ENCODE data around the gene GAB2. TPM values are rescaled to one million over a fixed set of nuclear protein-coding genes. Genes with fewer than 3 reads are reported as not detected.
A peak's percentile ranks its signal among the peaks of the same experiment; 100 is the strongest.

GAB2 gene
- total RNA-seq, 4 donors from 2014 or later, result 18.0 to 42.4 (median 26.0) TPM

DNA sequence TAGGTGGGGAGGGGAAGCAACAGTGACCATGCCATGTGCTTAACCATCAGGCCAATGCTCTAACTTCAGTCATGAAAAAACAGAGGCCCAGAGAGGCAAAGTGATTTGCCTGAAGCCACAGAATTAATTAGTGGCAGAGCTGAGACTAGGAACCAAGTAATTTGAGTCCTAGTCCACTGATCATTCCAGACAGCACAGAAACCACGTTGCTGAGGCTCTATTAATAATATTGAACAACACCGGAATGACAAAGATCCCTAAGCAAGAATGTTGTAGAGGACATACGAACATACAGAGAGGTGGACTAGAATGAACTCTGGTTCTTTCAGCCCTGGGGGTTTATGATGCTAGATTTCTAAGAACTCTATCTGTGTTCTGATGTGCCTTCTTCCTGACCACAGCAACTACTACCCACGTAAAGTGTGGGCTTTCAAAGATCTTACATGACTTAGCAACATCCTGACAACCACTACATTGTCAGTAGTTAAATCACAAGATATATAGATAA is 92.3 kb downstream of the GAB2 start:
- TF ChIP-seq, protein P1, sequence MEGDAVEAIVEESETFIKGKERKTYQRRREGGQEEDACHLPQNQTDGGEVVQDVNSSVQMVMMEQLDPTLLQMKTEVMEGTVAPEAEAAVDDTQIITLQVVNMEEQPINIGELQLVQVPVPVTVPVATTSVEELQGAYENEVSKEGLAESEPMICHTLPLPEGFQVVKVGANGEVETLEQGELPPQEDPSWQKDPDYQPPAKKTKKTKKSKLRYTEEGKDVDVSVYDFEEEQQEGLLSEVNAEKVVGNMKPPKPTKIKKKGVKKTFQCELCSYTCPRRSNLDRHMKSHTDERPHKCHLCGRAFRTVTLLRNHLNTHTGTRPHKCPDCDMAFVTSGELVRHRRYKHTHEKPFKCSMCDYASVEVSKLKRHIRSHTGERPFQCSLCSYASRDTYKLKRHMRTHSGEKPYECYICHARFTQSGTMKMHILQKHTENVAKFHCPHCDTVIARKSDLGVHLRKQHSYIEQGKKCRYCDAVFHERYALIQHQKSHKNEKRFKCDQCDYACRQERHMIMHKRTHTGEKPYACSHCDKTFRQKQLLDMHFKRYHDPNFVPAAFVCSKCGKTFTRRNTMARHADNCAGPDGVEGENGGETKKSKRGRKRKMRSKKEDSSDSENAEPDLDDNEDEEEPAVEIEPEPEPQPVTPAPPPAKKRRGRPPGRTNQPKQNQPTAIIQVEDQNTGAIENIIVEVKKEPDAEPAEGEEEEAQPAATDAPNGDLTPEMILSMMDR (IDR thresholded peaks at IDR 0.05), result no peak
- Histone ChIP-seq H3K4me3 (no peak overlapping the region), H3K27ac (replicated peaks in 1 of 4) (no peak overlapping the region), H3K4me1 (peaks cover 0 to 5% (median under 1%) of the 10 kb centered on the region in 4 donors), H3K36me3 (no peaks in the 10 kb centered on the region), H3K9me3 (no peaks in the 10 kb centered on the region), H3K27me3 (no peaks in the 10 kb centered on the region)
- intact Hi-C loops (cut with DNase I), result no loop called here
- DNase-seq (ENCODE audit: extremely low spot score), result no peak
- WGBS, result 81% methylated on average over 4 of the region's 4 CpGs

- 67% methylated on average over 6 of the region's 6 CpGs for WGBS
- no peaks in the 10 kb centered on the region for H3K9me3 ChIP-seq
Measured at GRCh38 chr11:78323363-78323762, 94.3 kb downstream of the GAB2 start.

GRCh38 chr11:78319453-78319955 is 98.1 kb downstream of the GAB2 start:
- H3K4me1 ChIP-seq, result peaks cover 27 to 36% (median 31%) of the 10 kb centered on the region in 4 donors
- H3K4me3 ChIP-seq, result no peak overlapping the region
- 17% methylated on average over 4 of the region's 4 CpGs for WGBS
- H3K36me3 ChIP-seq, result no peaks in the 10 kb centered on the region
- DNase-seq (ENCODE audit: extremely low spot score), result no peak
- no peaks in the 10 kb centered on the region for H3K27me3 ChIP-seq
- intact Hi-C loops (cut with DNase I), result no loop called here
- H3K27ac ChIP-seq (replicated peaks in 1 of 4), result peak overlapping the region in 1 of 4 donors; percentile 37
- no peak for TF ChIP-seq EP300 (IDR thresholded peaks at IDR 0.05)
- TF ChIP-seq POLR2AphosphoS5 (IDR thresholded peaks at IDR 0.05), result no peak
- TF ChIP-seq, protein P1 (IDR thresholded peaks at IDR 0.05), result no peak
- TF ChIP-seq POLR2A (IDR thresholded peaks at IDR 0.05; ENCODE audit: low read depth), result no peak
- H3K9me3 ChIP-seq, result no peaks in the 10 kb centered on the region

More at GRCh38 chr11:78323363-78323762, 94.3 kb downstream of the GAB2 start:
- intact Hi-C loops (cut with DNase I), result no loop called here
- Histone ChIP-seq H3K4me3 (no peak overlapping the region), H3K36me3 (no peaks in the 10 kb centered on the region), H3K4me1 (peaks cover 18 to 23% (median 20%) of the 10 kb centered on the region in 4 donors), H3K27me3 (no peaks in the 10 kb centered on the region), H3K27ac (replicated peaks in 1 of 4) (no peak overlapping the region)
- TF ChIP-seq POLR2AphosphoS5 (IDR thresholded peaks at IDR 0.05) (no peak), POLR2A (IDR thresholded peaks at IDR 0.05; ENCODE audit: low read depth) (no peak), EP300 (IDR thresholded peaks at IDR 0.05) (no peak)
- TF ChIP-seq, protein P1 (IDR thresholded peaks at IDR 0.05), result no peak
- no peak for DNase-seq (ENCODE audit: extremely low spot score)

DNA sequence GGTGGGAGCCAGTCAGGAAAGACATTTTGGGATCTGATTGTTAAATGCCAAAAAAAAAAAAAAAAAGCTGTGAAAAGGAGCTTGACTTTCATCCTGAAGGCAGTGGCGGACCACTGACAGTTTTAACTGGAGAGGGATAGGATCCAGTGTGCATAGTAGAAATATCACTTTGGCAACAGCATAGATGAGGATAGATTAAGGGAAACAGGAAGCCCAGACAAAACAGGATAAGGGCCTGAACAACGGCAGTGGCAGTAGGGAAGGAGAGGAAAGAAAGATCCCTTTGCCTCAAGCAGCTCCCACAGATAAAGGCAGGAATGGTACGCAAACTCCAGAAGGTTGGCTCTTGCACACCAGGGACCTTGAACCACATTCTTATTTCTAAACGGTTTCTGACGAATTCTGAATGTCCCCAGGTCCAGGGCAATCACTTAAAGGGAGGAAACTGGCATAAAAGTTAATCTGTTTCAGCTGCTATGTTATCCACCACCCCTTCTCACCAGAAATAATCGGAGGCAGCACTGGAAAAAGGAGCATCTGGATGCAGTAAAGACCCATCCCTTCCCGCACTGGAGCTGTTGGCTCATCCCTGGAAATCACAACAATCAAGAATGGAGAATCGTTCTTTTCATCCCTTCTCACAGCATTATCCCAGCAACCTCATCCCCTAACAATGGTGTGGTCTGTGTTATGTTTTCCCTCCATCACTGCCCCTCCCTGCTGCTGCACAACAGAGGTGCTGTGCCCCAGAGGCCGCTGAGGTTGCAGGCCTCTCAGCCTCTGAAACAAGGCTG is 99.1 kb downstream of the GAB2 start:
- 56% methylated on average over 9 of the region's 9 CpGs for WGBS
- Histone ChIP-seq H3K27ac (replicated peaks in 1 of 4) (peak overlapping the region in 2 of 4 donors; percentile 16 to 57), H3K27me3 (no peaks in the 10 kb centered on the region), H3K4me1 (peaks cover 35 to 46% (median 38%) of the 10 kb centered on the region in 4 donors), H3K9me3 (no peaks in the 10 kb centered on the region), H3K36me3 (no peaks in the 10 kb centered on the region), H3K4me3 (no peak overlapping the region)
- TF ChIP-seq POLR2A (IDR thresholded peaks at IDR 0.05; ENCODE audit: low read depth) (no peak), EP300 (IDR thresholded peaks at IDR 0.05) (no peak), POLR2AphosphoS5 (IDR thresholded peaks at IDR 0.05) (no peak)
- TF ChIP-seq, protein P1 (IDR thresholded peaks at IDR 0.05), result no peak
- DNase-seq (ENCODE audit: extremely low spot score), result no peak
- intact Hi-C loops (cut with DNase I), result no loop called here
